ENCODE data around the gene LINC00305. TPM values are rescaled to one million over a fixed set of nuclear protein-coding genes. Genes with fewer than 3 reads are reported as not detected.

LINC00305 gene
- total RNA-seq, 1 donor from 2014 or later = not detected

- no peak for DNase-seq
- H3K27me3 Mint-ChIP-seq = no peaks in the 10 kb centered on the region
- H3K4me3 Mint-ChIP-seq = no peak overlapping the region
- H3K9me3 Mint-ChIP-seq = no peaks in the 10 kb centered on the region
- no peaks in the 10 kb centered on the region for H3K36me3 Mint-ChIP-seq (ENCODE audit: low read depth)
- H3K27ac Mint-ChIP-seq = no peak overlapping the region
- H3K4me1 Mint-ChIP-seq = no peaks in the 10 kb centered on the region
- intact Hi-C loops (cut with micrococcal nuclease) = no loop called here
Measured at GRCh38 chr18:64137914-64138313, 11.0 kb downstream of the LINC00305 start.

GRCh38 chr18:64134044-64134747 lies 14.7 kb downstream of the LINC00305 start:
- no peaks in the 10 kb centered on the region for H3K4me1 Mint-ChIP-seq
- no peaks in the 10 kb centered on the region for H3K36me3 Mint-ChIP-seq (ENCODE audit: low read depth)
- H3K27ac Mint-ChIP-seq = no peak overlapping the region
- no peaks in the 10 kb centered on the region for H3K27me3 Mint-ChIP-seq
- no peak for DNase-seq
- H3K4me3 Mint-ChIP-seq = no peak overlapping the region
- H3K9me3 Mint-ChIP-seq = no peaks in the 10 kb centered on the region
- intact Hi-C loops (cut with micrococcal nuclease) = no loop called here

GRCh38 chr18:64132871-64133270 lies 16.0 kb downstream of the LINC00305 start:
- H3K27ac Mint-ChIP-seq = no peak overlapping the region
- H3K4me1 Mint-ChIP-seq = no peaks in the 10 kb centered on the region
- no peaks in the 10 kb centered on the region for H3K9me3 Mint-ChIP-seq

GRCh38 chr18:64131314-64131713 lies 17.6 kb downstream of the LINC00305 start:
- DNase-seq = no peak
- H3K4me1 Mint-ChIP-seq = no peaks in the 10 kb centered on the region
- H3K4me3 Mint-ChIP-seq = no peak overlapping the region
- intact Hi-C loops (cut with micrococcal nuclease) = no loop called here
- H3K36me3 Mint-ChIP-seq (ENCODE audit: low read depth) = no peaks in the 10 kb centered on the region
- no peaks in the 10 kb centered on the region for H3K9me3 Mint-ChIP-seq
- no peak overlapping the region for H3K27ac Mint-ChIP-seq
- H3K27me3 Mint-ChIP-seq = no peaks in the 10 kb centered on the region

More at GRCh38 chr18:64132871-64133270, 16.0 kb downstream of the LINC00305 start:
- no peaks in the 10 kb centered on the region for H3K36me3 Mint-ChIP-seq (ENCODE audit: low read depth)
- intact Hi-C loops (cut with micrococcal nuclease) = no loop called here
- no peak for DNase-seq
- no peak overlapping the region for H3K4me3 Mint-ChIP-seq
- no peaks in the 10 kb centered on the region for H3K27me3 Mint-ChIP-seq

- Mint-ChIP-seq H3K27me3 (no peaks in the 10 kb centered on the region), H3K4me3 (no peak overlapping the region), H3K27ac (no peak overlapping the region), H3K36me3 (ENCODE audit: low read depth) (no peaks in the 10 kb centered on the region), H3K4me1 (no peaks in the 10 kb centered on the region), H3K9me3 (no peaks in the 10 kb centered on the region)
- intact Hi-C loops (cut with micrococcal nuclease) = no loop called here
- DNase-seq = no peak
Measured at GRCh38 chr18:64127172-64127571, 21.7 kb downstream of the LINC00305 start.

- Mint-ChIP-seq H3K27me3 (no peaks in the 10 kb centered on the region), H3K9me3 (no peaks in the 10 kb centered on the region), H3K27ac (no peak overlapping the region), H3K4me1 (no peaks in the 10 kb centered on the region), H3K36me3 (ENCODE audit: low read depth) (no peaks in the 10 kb centered on the region), H3K4me3 (no peak overlapping the region)
- DNase-seq = no peak
- intact Hi-C loops (cut with micrococcal nuclease) = no loop called here
Measured at GRCh38 chr18:64119916-64120315, 29.0 kb downstream of the LINC00305 start.

- H3K36me3 Mint-ChIP-seq (ENCODE audit: low read depth) = no peaks in the 10 kb centered on the region
- no peak overlapping the region for H3K4me3 Mint-ChIP-seq
- no peaks in the 10 kb centered on the region for H3K27me3 Mint-ChIP-seq
- H3K27ac Mint-ChIP-seq = no peak overlapping the region
- intact Hi-C loops (cut with micrococcal nuclease) = no loop called here
- no peak for DNase-seq
- H3K9me3 Mint-ChIP-seq = no peaks in the 10 kb centered on the region
- no peaks in the 10 kb centered on the region for H3K4me1 Mint-ChIP-seq
Measured at GRCh38 chr18:64118406-64118805, 30.5 kb downstream of the LINC00305 start.

GRCh38 chr18:64116571-64117175 lies 32.2 kb downstream of the LINC00305 start:
- Mint-ChIP-seq H3K36me3 (ENCODE audit: low read depth) (no peaks in the 10 kb centered on the region), H3K4me3 (no peak overlapping the region), H3K27ac (no peak overlapping the region), H3K9me3 (no peaks in the 10 kb centered on the region), H3K27me3 (no peaks in the 10 kb centered on the region), H3K4me1 (no peaks in the 10 kb centered on the region)
- intact Hi-C loops (cut with micrococcal nuclease) = no loop called here
- no peak for DNase-seq

GRCh38 chr18:64115881-64116280 lies 33.0 kb downstream of the LINC00305 start:
- DNase-seq = no peak
- H3K9me3 Mint-ChIP-seq = no peaks in the 10 kb centered on the region
- H3K27me3 Mint-ChIP-seq = no peaks in the 10 kb centered on the region
- H3K4me1 Mint-ChIP-seq = no peaks in the 10 kb centered on the region
- intact Hi-C loops (cut with micrococcal nuclease) = no loop called here
- H3K27ac Mint-ChIP-seq = no peak overlapping the region
- H3K36me3 Mint-ChIP-seq (ENCODE audit: low read depth) = no peaks in the 10 kb centered on the region
- no peak overlapping the region for H3K4me3 Mint-ChIP-seq

GRCh38 chr18:64111950-64112349 lies 36.9 kb downstream of the LINC00305 start:
- no peak overlapping the region for H3K4me3 Mint-ChIP-seq
- DNase-seq = no peak
- intact Hi-C loops (cut with micrococcal nuclease) = no loop called here
- no peaks in the 10 kb centered on the region for H3K4me1 Mint-ChIP-seq
- H3K27me3 Mint-ChIP-seq = no peaks in the 10 kb centered on the region
- H3K36me3 Mint-ChIP-seq (ENCODE audit: low read depth) = no peaks in the 10 kb centered on the region
- H3K9me3 Mint-ChIP-seq = no peaks in the 10 kb centered on the region
- H3K27ac Mint-ChIP-seq = no peak overlapping the region

- no peak overlapping the region for H3K4me3 Mint-ChIP-seq
Measured at GRCh38 chr18:64110692-64111480, 38.0 kb downstream of the LINC00305 start.

GRCh38 chr18:64103986-64104385 lies 44.9 kb downstream of the LINC00305 start:
- H3K4me1 Mint-ChIP-seq = no peaks in the 10 kb centered on the region

More at GRCh38 chr18:64110692-64111480, 38.0 kb downstream of the LINC00305 start:
- no peak for DNase-seq
- Mint-ChIP-seq H3K9me3 (no peaks in the 10 kb centered on the region), H3K4me1 (no peaks in the 10 kb centered on the region), H3K27ac (no peak overlapping the region), H3K36me3 (ENCODE audit: low read depth) (no peaks in the 10 kb centered on the region), H3K27me3 (no peaks in the 10 kb centered on the region)
- intact Hi-C loops (cut with micrococcal nuclease) = no loop called here

GRCh38 chr18:64100116-64100922 lies 48.6 kb downstream of the LINC00305 start:
- no peak for DNase-seq
- Mint-ChIP-seq H3K27ac (no peak overlapping the region), H3K9me3 (no peaks in the 10 kb centered on the region), H3K4me3 (no peak overlapping the region), H3K27me3 (no peaks in the 10 kb centered on the region), H3K4me1 (no peaks in the 10 kb centered on the region), H3K36me3 (ENCODE audit: low read depth) (no peaks in the 10 kb centered on the region)
- intact Hi-C loops (cut with micrococcal nuclease) = no loop called here

More at GRCh38 chr18:64103986-64104385, 44.9 kb downstream of the LINC00305 start:
- Mint-ChIP-seq H3K27ac (no peak overlapping the region), H3K4me3 (no peak overlapping the region), H3K27me3 (no peaks in the 10 kb centered on the region), H3K36me3 (ENCODE audit: low read depth) (no peaks in the 10 kb centered on the region), H3K9me3 (no peaks in the 10 kb centered on the region)
- intact Hi-C loops (cut with micrococcal nuclease) = no loop called here
- DNase-seq = no peak
